T-cell (primary cell): ENCODE data around the gene KIF19. TPM values are rescaled to one million over a fixed set of nuclear protein-coding genes. Genes with fewer than 3 reads are reported as not detected.
A peak's percentile ranks its signal among the peaks of the same experiment; 100 is the strongest.
"Not testable (repeated sequence)": the region's sequence is repeated elsewhere in the genome, so short reads cannot be mapped to it uniquely, and the experiment has no call there.

ENCODE experiments used
- ATAC-seq, 4 experiments: fragments of 200-7000 bp in 3 of 4; fragments of 150-1000 bp in 1 of 4; cut with Tn5 transposase; replicated peaks in 1 of 4; 1 replicate in 3 of 4; 2 replicates in 1 of 4; pipeline ENCODE4 v1.10.0; 2021; ENCODE audit warnings: moderate library complexity in 3 of 4, mild to moderate bottlenecking in 2 of 4, moderate number of reproducible peaks in 1 of 4
- CTCF ChIA-PET, 2 donors: fragments of 300-600 bp; sonication (Branson Sonifier 250); formaldehyde crosslinking; loops; one replicate each; lab custom pipeline; 2022; ENCODE audit warnings: antibody characterized with exemption in 2 of 2; lab: Charles Lee
- POLR2A ChIA-PET, 2 donors: fragments of 300-600 bp; sonication (Branson Sonifier 250); formaldehyde crosslinking; loops; one replicate each; lab custom pipeline; 2022; ENCODE audit warnings: antibody characterized with exemption in 2 of 2; lab: Charles Lee
- DNase-seq, 35 experiments: peaks; one replicate each; pipeline versions ENCODE4 v3.0.0 to v3.0.0-alpha.2; 2013 to 2023
- H3K27ac ChIP-seq: one replicate; pipeline ENCODE4 v1.5.1; 2013; ENCODE audit warnings: low read length
- H3K27me3 ChIP-seq, 2 experiments: replicated peaks in 1 of 2; 1 replicate in 1 of 2; 2 replicates in 1 of 2; pipeline versions ENCODE4 v1.6.1 to v1.7.0; 2013; ENCODE audit warnings: low read length in 1 of 2, mixed read lengths in 1 of 2; ENCODE audit not compliant: control insufficient read depth in 2 of 2, insufficient read depth in 2 of 2; ENCODE audit errors: extremely low read depth in 1 of 2
- H3K36me3 ChIP-seq, 2 donors: 1 replicate in 1 of 2; 2 replicates in 1 of 2; pipeline versions ENCODE4 v1.6.1 to v1.7.0; 2013; ENCODE audit warnings: low read length in 1 of 2; ENCODE audit not compliant: control insufficient read depth in 2 of 2, insufficient read depth in 1 of 2; ENCODE audit errors: extremely low read depth in 1 of 2
- H3K4me1 ChIP-seq, 2 experiments: 1 replicate in 1 of 2; 2 replicates in 1 of 2; pipeline versions ENCODE4 v1.6.1 to v1.7.0; 2013; ENCODE audit warnings: low read length in 2 of 2, mixed read lengths in 1 of 2; ENCODE audit not compliant: insufficient read depth in 2 of 2, control insufficient read depth in 1 of 2; ENCODE audit errors: extremely low read depth in 1 of 2
- H3K4me3 ChIP-seq, 2 donors: 1 replicate in 1 of 2; 2 replicates in 1 of 2; pipeline versions ENCODE4 v1.5.1 to v1.7.0; 2013; ENCODE audit warnings: mild to moderate bottlenecking in 2 of 2, low read length in 1 of 2, moderate library complexity in 1 of 2; ENCODE audit not compliant: control insufficient read depth in 1 of 2; ENCODE audit errors: extremely low read depth in 1 of 2
- H3K9me3 ChIP-seq: 2 replicates; pipeline ENCODE4 v1.7.0; 2013
- H3K27ac Mint-ChIP-seq, 2 donors: one replicate each; pipeline ENCODE4 v1.8.0; 2020 to 2021; ENCODE audit warnings: mild to moderate bottlenecking in 2 of 2, mixed read lengths in 2 of 2
- H3K27me3 Mint-ChIP-seq, 2 donors: one replicate each; pipeline ENCODE4 v1.8.0; 2021 to 2022; ENCODE audit warnings: mixed read lengths in 2 of 2
- H3K36me3 Mint-ChIP-seq: one replicate; pipeline ENCODE4 v1.8.0; 2021; ENCODE audit warnings: mixed read lengths
- H3K4me1 Mint-ChIP-seq, 3 donors: one replicate each; pipeline ENCODE4 v1.8.0; 2020 to 2022; ENCODE audit warnings: mixed read lengths in 3 of 3, mild to moderate bottlenecking in 1 of 3
- H3K4me3 Mint-ChIP-seq, 3 donors: one replicate each; pipeline ENCODE4 v1.8.0; 2020 to 2022; ENCODE audit warnings: mild to moderate bottlenecking in 3 of 3, mixed read lengths in 3 of 3, moderate library complexity in 3 of 3
- H3K9me3 Mint-ChIP-seq, 3 donors: one replicate each; pipeline ENCODE4 v1.8.0; 2020 to 2022; ENCODE audit warnings: mixed read lengths in 3 of 3
- WGBS: methylation state at CpG from one replicate; pipeline ENCODE4 v1.1.5; 2013; ENCODE audit warnings: missing lambda C conversion rate; ENCODE audit not compliant: insufficient coverage; 5-methylcytosine and 5-hydroxymethylcytosine counted together
- total RNA-seq, 35 experiments: library from RNA in 6 of 35; stranded (reverse) in 6 of 35; fragments of 120-200 nt in 1 of 35; gene quantifications; one replicate each; pipeline versions ENCODE4 v1.2.1 to v1.2.4 and lab custom pipeline; 2013 to 2026

KIF19 gene, protein sequence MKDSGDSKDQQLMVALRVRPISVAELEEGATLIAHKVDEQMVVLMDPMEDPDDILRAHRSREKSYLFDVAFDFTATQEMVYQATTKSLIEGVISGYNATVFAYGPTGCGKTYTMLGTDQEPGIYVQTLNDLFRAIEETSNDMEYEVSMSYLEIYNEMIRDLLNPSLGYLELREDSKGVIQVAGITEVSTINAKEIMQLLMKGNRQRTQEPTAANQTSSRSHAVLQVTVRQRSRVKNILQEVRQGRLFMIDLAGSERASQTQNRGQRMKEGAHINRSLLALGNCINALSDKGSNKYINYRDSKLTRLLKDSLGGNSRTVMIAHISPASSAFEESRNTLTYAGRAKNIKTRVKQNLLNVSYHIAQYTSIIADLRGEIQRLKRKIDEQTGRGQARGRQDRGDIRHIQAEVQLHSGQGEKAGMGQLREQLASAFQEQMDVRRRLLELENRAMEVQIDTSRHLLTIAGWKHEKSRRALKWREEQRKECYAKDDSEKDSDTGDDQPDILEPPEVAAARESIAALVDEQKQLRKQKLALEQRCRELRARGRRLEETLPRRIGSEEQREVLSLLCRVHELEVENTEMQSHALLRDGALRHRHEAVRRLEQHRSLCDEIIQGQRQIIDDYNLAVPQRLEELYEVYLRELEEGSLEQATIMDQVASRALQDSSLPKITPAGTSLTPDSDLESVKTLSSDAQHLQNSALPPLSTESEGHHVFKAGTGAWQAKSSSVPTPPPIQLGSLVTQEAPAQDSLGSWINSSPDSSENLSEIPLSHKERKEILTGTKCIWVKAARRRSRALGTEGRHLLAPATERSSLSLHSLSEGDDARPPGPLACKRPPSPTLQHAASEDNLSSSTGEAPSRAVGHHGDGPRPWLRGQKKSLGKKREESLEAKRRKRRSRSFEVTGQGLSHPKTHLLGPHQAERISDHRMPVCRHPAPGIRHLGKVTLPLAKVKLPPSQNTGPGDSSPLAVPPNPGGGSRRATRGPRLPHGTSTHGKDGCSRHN
- total RNA-seq (1 to 10 TPM in 1 of 5 donors, under 1 TPM in 4; 0.20 to 2.0 (median 0.53) TPM), total RNA-seq (lab: John Stamatoyannopoulos, UW) (0 to 4.4 (median 1.3) reads per million in 29 experiments)
- 1.4 TPM for total RNA-seq (2013)

DNA sequence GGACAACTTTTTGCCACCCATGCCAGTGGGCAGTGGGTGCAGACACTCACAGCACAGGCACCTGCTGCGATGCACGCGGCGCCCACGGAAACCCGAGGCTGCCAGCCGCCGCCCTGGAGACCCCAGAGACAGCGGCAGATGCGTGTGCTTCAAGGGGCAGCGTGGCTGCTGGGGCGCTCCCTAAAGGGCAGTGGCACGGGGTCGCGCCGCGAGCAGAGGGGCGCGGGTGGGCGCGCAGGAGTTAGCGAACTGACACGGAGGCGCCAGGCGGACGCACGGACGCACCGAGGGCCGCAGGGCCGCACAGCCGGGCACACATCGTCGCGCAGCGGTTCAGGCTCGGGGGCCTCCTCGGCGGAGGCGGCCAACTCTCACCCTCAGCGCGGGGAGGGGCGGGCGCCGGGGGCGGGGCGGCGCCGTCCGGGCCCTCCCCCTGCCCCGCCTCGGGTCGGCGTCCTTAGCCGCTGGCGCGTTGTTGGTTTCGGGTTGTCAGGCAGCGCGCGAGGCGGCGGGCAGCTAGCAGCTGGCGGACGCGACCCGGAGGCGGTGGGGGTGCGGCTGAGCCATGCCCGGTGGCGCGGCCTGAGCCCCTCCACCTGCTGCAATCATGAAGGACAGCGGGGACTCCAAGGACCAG is at the start of gene KIF19:
TSS of gene KIF19 (plus strand) at position 484 of the 637 bp plus-strand sequence. CDS start at position 608, 124 bp downstream.
- no peaks in the 10 kb centered on the region for H3K9me3 Mint-ChIP-seq
- Histone ChIP-seq H3K4me3 (peak within 1 kb of the TSS; percentile 37 to 59), H3K36me3 (no peaks in the 10 kb centered on the region), H3K9me3 (no peaks in the 10 kb centered on the region), H3K4me1 (peaks cover 7 to 45% of the 10 kb centered on the region in 2 experiments), H3K27me3 (peaks cover 2 to 51% of the 10 kb centered on the region in 2 experiments), H3K27ac (no peak within 1 kb of the TSS)
- DNase-seq, result peak in 32 of 35 experiments; percentile 16 to 70 (median 36)
- H3K36me3 Mint-ChIP-seq, result peaks cover 3% of the 10 kb centered on the region
- H3K4me3 Mint-ChIP-seq, result peak within 1 kb of the TSS; percentile 51 to 68 (median 62)
- H3K27ac Mint-ChIP-seq, result peak within 1 kb of the TSS; percentile 28 to 46
- CTCF ChIA-PET, result no interaction called here
- H3K27me3 Mint-ChIP-seq, result peaks cover 11 to 20% of the 10 kb centered on the region in 2 donors
- peaks cover 22 to 34% (median 24%) of the 10 kb centered on the region in 3 donors for H3K4me1 Mint-ChIP-seq
- POLR2A ChIA-PET, result no interaction called here
- 1% methylated on average over 63 of the region's 73 CpGs for WGBS
- peak; percentile 88 to 93 (median 90) for ATAC-seq

DNA sequence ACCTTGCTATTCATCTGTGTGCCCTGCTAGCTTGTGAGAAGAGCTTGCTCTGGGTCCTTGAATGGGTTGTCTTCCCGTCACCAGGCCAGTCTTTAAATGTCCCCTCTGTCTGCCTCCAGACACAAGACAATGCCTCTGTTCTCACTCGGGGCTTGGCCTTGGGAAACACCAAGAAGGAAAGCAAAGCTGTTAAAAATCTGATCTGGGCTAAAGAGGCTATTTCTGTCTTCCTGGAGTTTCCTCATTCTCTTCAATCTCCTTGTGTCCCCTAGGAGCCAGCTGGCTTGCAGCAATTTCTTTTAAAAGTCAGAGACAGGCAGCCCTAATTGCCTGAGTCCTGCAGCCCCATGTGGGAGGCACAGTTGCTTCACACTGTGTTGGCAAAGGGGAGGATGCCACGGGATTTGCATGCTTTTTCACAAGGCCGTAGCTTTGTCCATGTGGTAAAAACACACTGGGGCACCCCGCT is 49.5 kb upstream of the KIF19 start:
- POLR2A ChIA-PET, result no interaction called here
- no peak overlapping the region for H3K27ac ChIP-seq
- DNase-seq, result no peak

DNA sequence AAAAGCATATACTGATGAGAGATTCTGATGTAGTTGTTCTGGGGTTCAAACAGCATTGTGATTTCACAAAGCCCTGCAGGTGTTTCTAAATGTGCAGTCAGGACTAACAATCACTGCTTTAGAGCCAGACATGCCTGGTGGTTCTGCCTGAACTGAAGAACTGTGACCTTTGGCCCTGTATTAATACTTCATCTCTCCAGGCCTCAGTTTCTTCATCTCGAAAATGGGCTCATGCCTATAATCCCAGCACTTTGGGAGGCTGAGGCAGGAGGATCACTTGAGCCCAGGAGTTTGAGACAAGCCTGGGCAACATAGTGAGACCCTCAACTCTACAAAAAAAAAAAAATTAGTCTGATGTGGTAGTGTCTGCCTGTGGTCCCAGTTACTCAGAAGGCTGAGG is 48.1 kb upstream of the KIF19 start:
- H3K4me1 Mint-ChIP-seq, result peaks cover 44 to 69% (median 50%) of the 10 kb centered on the region in 3 donors
- WGBS, result no CpG with 5 or more reads among the region's 1 CpG
- peaks cover 6 to 67% of the 10 kb centered on the region in 2 experiments for H3K4me1 ChIP-seq

More for the DNA sequence above, 49.5 kb upstream of the KIF19 start:
- CTCF ChIA-PET, result interaction anchor here in 1 of 2 donors (0.5 kb wide), 1 partner anchor 20 kb away, joined by 6 read pairs; no protein-coding TSS in a partner anchor
- peaks cover 0 to 10% of the 10 kb centered on the region in 2 experiments for H3K27me3 ChIP-seq
- H3K36me3 ChIP-seq, result no peaks in the 10 kb centered on the region
- H3K4me1 Mint-ChIP-seq, result peaks cover 34 to 62% (median 43%) of the 10 kb centered on the region in 3 donors
- 63% methylated on average over 3 of the region's 5 CpGs for WGBS
- no peak for ATAC-seq
- H3K4me3 ChIP-seq, result no peak overlapping the region
- no peaks in the 10 kb centered on the region for H3K9me3 Mint-ChIP-seq
- peak overlapping the region; percentile 70 to 83 for H3K27ac Mint-ChIP-seq
- H3K4me3 Mint-ChIP-seq, result no peak overlapping the region
- peaks cover 0 to 6% of the 10 kb centered on the region in 2 donors for H3K27me3 Mint-ChIP-seq
- H3K4me1 ChIP-seq, result peaks cover 6 to 53% of the 10 kb centered on the region in 2 experiments
- no peaks in the 10 kb centered on the region for H3K36me3 Mint-ChIP-seq
- H3K9me3 ChIP-seq, result no peaks in the 10 kb centered on the region

DNA sequence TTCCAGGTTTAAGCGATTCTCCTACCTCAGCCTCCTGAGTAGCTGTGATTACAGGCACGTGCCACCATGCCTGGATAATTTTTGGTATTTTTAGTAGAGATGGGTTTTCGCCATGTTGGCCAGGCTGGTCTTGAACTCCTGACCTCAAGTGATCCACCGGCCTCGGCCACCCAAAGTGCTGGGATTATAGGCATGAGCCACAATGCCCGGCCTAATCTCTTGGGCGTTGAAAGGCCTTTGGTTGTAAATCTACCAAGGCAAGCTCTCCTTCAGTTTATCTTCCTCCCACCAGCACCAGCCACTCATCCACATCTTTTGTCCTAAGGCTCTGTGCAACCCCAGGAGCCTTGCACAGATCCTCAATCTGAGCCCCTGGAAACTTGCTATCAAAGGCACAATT is 46.4 kb upstream of the KIF19 start:
- H3K4me3 Mint-ChIP-seq, result peak overlapping the region in 1 of 3 donors; percentile 36
- CTCF ChIA-PET, H3K9me3 Mint-ChIP-seq: not testable (repeated sequence)

More for the DNA sequence above, 48.1 kb upstream of the KIF19 start:
- ATAC-seq, result no peak
- ChIA-PET POLR2A (no interaction called here), CTCF (no interaction called here)
- H3K4me3 ChIP-seq, result no peak overlapping the region
- H3K9me3 ChIP-seq, result no peaks in the 10 kb centered on the region
- H3K27me3 ChIP-seq, result peaks cover 0 to 10% of the 10 kb centered on the region in 2 experiments
- no peak overlapping the region for H3K4me3 Mint-ChIP-seq
- H3K27me3 Mint-ChIP-seq, result peaks cover 0 to 1% of the 10 kb centered on the region in 2 donors
- no peaks in the 10 kb centered on the region for H3K9me3 Mint-ChIP-seq
- no peak for DNase-seq
- H3K36me3 Mint-ChIP-seq, result no peaks in the 10 kb centered on the region
- H3K27ac ChIP-seq, result no peak overlapping the region
- peak overlapping the region; percentile 77 to 83 for H3K27ac Mint-ChIP-seq
- no peaks in the 10 kb centered on the region for H3K36me3 ChIP-seq

DNA sequence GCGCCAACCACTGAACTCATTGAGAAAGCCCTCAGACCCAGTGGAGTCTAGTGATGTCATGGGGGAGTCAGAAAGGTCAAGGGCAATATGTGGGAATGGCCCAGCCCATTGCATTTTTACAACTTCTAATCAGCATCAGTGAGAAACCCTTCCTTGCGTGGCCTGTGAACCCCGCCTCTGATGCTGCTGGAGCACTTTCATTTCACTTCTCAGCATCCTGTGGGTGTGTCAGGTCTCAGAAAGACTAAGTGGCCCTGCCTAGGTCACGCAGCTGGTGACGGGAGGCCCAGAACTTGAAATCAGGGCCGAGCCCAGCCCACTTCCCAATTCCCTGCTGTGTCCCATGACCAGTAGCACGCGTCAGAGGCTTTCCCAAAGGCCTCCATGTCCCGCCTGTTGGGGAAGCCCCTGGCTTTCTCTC is 45.9 kb upstream of the KIF19 start:
- 17% methylated on average over 5 of the region's 9 CpGs for WGBS
- Histone ChIP-seq H3K4me1 (peaks cover 4 to 71% of the 10 kb centered on the region in 2 experiments), H3K27me3 (no peaks in the 10 kb centered on the region), H3K4me3 (no peak overlapping the region), H3K36me3 (no peaks in the 10 kb centered on the region), H3K9me3 (no peaks in the 10 kb centered on the region), H3K27ac (peak overlapping the region; percentile 96)
- CTCF ChIA-PET, result no interaction called here
- peaks cover 47 to 66% (median 48%) of the 10 kb centered on the region in 3 donors for H3K4me1 Mint-ChIP-seq
- H3K27ac Mint-ChIP-seq, result peak overlapping the region; percentile 95 to 98
- peak; percentile 77 to 86 (median 82) for ATAC-seq
- POLR2A ChIA-PET, result no interaction called here
- DNase-seq, result peak in 34 of 35 experiments; percentile 23 to 82 (median 58)
- no peaks in the 10 kb centered on the region for H3K27me3 Mint-ChIP-seq
- H3K4me3 Mint-ChIP-seq, result peak overlapping the region in 2 of 3 donors; percentile 5 to 36
- no peaks in the 10 kb centered on the region for H3K36me3 Mint-ChIP-seq
- no peaks in the 10 kb centered on the region for H3K9me3 Mint-ChIP-seq

More for the DNA sequence above, 46.4 kb upstream of the KIF19 start:
- H3K9me3 ChIP-seq, H3K4me3 ChIP-seq, H3K27me3 Mint-ChIP-seq, POLR2A ChIA-PET, H3K36me3 Mint-ChIP-seq, H3K27me3 ChIP-seq, DNase-seq, ATAC-seq, H3K36me3 ChIP-seq: not testable (repeated sequence)
- 97% methylated on average over 4 of the region's 7 CpGs for WGBS
- Mint-ChIP-seq H3K4me1 (peaks cover 47 to 66% (median 48%) of the 10 kb centered on the region in 3 donors), H3K27ac (peak overlapping the region; percentile 95 to 98)
- Histone ChIP-seq H3K27ac (peak overlapping the region; percentile 96), H3K4me1 (peaks cover 2 to 71% of the 10 kb centered on the region in 2 experiments)
